ENCODE results near the gene CXCR6.
A peak's percentile ranks its signal among the peaks of the same experiment; 100 is the strongest.

CXCR6 gene

DNA sequence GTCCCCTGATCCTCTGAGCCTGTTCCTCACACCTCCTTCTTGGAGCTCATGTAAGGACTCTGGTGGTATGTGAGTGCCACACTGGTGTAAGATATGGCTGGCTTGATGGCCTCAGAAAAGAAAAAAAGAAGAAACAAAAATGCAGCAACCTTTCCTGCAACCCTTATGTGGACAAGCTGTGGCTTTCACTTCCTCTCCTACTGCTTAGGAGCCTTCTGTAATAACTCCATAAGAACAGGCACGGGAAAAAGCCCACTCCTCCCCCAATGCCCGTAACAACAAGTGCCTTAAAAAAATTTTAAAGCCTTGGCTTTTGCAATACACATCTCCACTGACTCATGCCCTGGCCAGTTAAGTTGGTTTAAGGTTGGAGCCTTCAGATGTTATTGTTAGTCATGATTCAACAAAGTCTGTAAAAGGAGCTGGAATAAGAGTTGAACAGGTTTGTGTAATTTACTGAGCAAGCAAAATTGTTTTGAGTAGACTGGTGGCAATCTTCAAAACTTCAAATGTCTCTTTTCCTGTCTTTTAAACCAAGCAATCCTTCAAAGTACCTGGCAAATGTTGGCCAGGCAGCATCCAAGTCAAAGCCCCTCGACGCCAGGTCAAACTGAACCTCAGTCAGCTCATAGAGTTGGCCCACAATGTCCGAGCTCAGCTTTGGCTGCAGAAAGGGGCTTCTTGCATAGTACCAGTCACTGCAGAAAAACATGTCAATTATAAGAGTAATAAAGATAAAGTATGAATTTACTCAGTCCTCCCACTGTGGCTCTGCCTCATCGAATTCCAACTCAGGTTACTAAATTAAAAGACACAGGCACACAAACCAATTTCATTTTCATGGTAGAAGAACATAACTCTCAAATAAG, 29.5 kb downstream of the CXCR6 start:
- DNase-seq: peak; percentile 27 to 71

DNA sequence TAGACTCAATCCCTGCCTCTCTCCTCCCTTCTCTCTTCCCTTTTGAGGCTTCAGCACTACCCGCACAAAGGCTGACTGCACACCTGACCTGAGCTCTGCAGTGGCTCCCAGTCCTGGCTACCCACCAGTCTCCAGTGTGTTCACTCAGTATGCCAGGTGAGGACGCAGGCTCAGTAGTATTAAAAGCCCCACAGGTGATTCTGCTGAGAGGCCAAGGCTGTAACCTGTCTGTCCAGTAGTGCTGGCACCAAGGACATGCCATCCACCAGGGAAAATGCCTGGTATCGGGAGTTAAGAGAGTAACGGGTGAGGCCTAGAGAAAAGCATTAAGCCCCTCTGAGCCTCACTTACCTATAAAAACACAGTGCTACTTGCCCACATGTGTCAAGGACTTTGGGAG, 31.4 kb downstream of the CXCR6 start:
- DNase-seq: no peak

DNA sequence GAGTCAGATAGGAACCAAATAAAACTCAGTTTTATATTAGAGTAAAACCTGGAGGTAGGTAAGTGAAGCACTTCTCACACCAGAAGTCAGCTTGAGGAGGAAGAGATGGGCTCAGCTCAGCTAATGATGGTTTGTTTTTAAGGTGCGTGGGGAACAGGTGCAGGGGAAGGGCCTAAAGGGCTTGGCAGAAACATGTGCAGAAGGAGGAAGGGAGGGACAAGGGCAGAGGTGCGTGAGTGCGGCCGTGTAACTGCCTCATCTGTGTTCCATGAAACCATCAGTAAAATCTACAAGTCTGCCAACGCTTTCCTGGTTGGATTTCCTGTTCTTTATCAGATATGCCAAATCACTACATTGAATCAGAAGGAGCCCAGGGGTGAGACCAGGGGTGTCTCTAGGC, 32.4 kb downstream of the CXCR6 start:
- DNase-seq: no peak

DNA sequence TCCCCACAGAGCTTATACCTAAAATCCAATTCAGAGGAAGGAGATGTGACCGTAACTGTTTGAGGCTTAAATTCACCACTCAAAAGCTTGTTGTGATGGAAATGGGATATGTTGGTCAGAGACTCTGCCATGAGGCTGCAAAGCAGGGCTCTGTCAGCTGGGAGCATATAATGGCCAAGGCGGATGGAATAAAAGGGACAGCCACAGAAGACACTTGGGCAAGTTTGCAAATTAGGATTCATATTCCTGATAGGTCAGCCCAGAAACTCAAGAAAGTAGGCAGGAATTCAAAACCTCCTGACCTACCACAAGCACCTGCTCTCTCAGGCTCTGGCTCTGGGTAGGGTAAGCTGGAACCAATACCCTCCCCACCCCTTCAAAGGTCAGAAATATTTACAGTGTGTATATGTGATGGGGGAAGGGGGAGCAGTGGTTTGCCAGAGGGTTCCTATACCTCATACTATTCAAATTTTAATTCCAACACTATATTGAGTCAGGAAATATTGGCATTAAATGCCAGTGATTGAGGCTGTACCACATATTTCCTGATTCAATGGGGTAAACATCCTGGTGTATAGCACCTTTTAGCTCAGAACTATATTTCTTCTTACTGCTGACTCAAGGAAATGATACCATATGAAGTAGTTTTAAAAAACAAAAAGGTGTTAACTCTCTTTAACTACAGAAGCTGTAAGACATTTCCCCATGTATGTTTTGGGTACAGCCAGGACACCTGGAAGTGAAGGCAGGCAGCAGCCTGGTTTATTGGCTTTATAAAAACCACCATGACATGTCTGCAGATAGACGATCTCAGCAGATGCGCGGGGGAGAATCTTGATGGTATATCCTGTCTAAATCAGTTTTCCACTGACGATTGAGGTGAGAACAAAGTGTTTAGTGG, 33.2 kb downstream of the CXCR6 start:
- DNase-seq: no peak

DNA sequence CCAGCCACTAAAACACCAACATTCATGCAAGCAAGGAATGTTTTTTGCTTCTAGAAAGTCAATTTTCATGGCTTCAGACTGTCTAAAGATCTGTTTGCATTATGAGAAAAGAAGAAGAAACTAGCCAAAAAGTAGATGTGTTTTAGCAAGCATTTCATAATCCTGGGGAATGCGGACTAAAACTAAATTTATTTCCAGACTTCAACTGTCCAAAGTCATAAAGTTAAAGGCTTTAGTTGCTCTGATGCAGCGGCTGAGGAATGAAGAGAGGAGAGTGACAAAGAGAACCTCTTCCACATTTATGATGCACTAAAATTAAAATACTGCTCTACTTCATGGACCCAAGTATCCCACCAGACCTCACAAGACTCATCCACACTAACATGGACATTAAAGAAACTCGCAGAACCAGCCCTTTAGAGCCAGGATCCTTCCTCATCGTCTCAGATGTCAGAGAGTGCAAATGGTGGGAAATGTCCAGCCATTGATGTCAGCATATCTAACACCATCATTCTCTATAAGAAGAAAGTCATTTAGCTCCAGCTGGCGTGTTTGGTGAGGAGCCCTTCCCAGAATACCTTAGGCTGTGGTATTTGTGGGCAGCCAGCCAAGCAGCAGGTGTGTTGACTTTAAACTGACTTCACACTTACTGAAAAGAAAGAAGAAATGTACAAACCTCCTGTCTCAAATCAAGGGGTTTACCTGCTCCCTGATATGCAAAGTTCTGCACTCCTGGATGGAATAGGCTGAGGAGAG, 34.9 kb downstream of the CXCR6 start:
- DNase-seq: no peak

DNA sequence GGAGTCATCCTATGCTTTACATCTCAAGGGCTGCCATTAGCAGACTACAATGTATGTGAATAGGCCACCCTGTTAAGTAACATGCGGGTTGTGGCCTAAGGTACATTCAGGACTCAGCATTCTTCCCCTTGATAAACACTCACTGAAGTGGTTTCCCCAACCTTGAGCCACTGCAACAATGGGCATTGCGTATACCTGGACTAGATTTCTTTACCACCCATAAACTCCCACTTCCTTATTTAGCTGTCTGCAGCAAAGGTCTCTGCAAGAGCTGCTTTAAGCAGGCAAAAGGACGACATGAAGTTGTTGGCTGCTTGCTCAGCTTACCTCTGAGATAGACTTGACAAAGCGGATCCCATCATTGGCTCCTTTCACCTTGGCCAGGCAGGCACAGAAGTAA, 36.1 kb downstream of the CXCR6 start:
- DNase-seq: no peak

DNA sequence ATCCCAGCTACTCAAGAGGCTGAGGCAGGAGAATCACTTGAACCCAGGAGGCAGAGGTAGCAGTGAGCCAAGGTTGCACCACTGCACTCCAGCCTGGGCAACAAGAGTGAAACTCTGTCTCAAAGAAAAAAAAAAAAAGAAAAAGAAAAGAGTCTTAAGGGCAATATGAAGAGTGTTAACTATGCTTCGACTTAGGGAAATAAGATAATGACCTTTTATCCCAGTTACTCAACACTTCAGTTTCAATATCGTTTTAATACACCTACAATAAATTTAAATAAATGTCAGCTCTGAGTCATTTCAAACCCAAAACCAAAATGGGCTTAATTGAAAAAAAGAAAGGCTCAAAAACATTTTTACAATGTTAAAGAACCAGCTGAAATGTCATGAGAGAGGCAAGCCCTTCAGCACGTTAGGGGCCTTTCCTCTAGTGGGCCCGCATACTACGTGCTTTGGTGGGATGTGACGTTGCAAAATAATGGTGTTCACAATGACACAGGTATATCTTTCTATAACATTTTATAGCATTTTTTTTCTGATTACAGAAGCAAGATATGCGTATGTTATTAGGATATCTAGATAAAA, 37.1 kb downstream of the CXCR6 start:
- DNase-seq: no peak

DNA sequence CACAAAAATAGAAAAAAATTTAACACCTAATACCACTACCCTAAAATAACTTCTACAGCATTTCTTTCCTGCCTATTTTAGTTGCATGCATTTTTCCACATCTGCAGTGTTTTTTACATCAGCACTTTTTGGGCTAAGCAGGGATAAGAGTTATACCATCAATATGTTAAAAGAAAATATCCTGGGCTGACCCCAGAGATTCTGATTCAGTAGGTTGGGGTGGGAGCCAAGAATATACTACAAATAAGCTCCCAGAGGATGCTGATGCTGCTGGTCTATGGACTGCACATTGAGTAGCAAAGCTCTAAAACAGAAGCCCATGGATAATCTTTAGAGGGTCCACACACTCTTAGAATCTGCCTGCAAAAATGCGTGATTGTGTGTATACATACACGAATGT, 37.6 kb downstream of the CXCR6 start:
- DNase-seq: no peak

DNA sequence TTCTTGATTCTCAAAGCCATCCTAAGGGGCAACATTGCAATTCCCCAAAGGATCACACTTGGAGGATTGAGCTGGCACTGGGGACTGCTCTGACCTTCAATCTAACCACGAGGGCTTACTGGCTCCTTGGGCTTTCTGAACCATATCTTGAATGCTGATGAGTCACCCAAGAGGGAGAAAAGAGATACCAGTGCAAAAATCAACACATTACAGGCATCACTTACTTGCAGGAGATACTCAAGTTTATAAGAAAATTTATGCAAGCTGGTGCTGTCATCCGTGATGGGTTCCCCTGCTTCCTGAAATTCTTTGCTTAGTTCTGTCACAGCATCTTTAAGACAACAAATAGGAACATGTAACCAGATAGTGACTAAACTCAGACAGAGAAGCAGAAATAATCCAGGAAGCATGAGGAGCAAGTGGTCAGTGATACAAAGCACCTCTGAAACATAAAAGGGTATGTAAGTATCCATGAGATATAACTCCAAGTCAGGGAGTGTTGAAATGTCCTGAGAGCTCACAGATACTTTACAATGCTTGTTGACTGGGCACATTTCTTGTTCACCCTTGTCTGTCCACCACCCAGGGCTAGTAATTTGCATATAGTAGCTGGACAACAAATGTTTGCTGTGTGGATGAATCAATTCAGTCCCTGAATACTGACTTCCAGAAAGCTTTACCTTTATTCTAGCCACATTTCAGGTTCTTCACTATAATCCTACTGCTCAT, 38.2 kb downstream of the CXCR6 start:
- DNase-seq: no peak

DNA sequence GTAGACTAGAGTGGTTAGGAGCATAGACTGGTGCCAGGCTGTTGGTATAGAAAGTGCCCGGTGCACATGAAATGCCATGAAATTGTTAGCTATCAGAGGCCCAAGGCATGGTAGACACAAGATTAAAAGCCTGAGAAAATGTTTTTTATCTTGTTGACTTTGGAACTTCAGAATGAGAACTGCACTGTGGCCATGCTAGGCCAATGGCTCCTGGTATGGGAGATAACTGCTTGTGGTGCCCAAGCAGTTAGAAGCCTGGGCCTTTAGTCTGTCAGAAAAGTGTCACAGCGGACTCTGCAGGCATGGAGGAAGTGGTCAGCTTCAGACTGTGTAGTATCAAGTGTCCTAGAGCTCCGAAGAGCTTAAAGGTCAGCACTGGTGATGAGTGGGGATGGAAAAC, 40.5 kb downstream of the CXCR6 start:
- DNase-seq: no peak

DNA sequence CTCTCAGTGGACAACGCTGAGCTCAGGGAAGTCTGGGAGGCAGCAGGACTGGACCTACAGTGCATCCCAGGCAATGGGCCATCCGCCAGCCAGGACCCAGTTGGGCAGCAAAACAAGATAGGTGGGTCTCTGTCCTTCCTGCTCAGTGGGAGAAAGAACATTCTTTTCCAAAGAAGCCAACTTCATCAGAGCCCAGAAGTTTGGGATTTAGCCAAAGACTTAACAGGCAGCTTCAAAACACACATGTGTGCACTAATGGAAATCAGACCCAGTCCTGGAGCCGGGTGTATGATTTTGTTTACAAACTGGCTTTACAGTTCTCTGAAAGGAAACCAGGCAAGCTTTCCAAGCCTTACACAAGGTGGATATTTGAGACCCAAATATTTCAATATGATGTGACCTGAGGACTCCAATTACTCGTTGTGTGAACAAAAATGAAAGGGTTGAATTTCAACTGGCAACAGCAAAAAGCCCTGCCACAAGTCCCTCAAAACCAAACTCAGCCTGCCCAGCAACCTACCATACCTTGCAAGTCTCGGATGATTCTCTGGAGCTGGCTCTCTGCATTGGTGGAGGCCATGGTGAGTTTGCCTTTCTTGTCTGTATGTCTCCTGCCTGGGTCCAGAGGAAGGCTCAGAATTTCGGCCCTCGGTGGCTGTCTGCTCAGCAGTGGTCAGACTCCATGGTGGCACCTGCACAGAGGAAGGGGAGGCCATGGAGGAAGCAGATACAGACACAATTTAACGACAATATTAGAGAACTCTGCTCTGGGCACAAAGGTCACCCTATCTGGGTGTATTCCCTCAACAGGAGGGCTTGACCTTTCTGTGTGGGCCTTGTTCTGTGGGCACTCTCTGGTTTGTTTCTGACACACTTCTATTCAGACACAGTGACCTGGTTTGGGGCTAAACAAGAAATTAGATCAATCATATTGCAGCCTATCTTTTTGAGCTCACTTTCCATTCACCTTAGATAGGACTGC, 41.4 kb downstream of the CXCR6 start:
- no peak for DNase-seq

DNA sequence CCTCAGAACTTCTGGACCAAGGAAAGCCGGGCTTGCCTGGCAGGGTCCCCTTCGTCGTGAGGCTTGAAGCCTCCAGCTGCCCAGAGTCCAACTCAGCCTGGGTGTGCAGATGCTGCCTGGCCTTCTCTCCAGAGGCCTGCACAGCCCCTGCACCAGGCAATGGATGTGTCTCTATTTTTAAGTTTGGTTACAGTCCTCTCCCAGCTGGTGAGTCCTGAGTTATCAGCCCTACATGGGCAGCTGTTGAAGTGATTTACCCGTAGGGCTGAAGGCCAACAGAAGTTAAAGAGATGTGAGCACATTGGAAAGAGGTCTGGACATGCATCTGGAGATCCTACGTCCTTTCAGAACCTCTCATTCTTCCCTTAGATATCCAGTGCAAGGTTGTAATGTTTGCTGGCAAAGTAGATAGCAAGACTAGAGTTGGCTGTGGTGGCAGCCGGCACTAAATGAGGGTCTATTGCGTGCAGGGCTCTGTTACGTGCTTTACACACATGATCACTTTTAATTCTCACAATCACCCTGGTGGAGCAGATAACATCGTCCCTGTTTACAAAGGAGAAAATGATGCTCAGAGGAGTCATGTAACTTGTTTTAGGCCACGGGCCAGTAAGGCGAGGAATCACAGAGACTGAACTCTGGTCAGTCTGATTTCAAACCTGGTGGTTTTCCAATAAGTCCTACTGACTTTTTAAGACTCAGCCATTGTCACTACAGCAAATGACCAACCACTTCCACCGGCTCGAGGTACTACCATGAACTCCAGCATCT, 42.5 kb downstream of the CXCR6 start:
- DNase-seq: no peak

DNA sequence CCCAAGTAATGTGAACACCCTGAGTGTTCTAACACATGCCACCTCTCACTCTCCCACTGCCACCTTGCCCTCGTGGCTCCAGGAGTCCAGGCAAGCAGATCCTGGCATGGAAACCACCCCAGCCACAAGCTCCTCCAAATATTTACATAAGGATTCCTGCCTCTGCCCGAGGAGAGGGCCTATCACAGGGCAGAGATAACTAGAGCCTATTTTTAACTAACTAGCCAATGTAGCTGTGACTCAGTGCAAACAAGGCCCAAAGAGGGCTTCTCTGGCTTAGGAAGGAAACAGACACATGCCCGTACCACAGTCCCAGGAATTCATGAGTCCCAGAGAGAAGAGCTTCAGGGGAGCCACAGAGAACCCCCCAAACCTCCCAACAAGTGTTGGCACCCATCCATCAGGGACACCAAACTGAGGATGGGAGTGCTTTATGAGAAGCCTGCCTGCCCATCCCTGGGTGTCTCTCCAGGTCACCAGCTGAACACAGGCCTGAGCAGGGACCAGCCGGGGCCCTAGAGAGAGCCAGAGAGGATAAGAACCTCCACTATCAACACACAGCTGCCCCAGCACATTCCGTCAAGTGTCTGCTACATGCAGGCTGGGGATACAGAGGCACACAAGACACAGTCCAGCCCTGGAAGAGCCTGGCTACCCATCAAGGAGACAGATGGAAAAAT, 43.2 kb downstream of the CXCR6 start:
- DNase-seq: no peak

DNA sequence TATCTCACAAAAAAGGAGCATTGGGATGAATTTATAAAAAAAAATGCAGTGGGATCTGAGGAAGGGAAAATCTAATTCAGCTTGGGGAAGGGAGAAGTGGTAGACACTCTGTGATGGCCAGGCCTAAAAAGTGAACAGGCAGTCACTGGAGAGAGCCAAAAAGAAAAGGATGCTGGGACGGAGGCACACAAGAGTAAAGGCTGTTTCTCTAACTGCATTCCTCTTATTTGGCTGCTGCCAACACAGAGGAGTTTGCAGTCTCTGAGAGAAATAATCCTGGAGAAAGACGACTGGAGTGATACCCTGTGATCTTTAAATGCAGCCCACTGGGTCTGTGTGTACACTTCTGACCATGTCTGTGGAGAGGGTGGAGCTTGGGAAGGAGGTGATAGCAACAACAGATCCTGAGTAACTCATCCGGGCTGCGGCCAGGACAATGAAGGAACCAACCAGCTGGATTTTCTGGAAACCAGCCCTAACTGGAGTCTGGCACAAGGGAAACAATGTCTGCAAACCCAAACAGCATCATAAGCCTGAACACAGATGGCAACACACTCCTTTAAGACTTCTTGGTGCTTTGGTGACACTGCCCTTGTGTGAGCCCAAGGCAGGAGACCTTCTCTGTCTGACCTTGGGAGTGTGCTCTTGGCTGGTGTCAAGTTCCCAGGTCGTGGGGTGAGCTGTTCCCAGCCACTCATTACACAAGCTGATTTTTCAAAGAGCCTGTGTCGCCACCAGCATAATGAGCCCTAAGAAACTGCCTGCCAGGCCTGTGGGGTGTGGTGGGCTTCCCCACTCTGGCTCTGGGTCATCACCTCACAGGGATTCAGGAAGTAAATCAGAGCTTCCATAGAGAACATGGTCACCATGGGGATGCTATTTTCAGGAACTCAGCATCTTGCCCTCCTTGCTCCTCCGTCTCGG, 44.4 kb downstream of the CXCR6 start:
- DNase-seq: no peak

DNA sequence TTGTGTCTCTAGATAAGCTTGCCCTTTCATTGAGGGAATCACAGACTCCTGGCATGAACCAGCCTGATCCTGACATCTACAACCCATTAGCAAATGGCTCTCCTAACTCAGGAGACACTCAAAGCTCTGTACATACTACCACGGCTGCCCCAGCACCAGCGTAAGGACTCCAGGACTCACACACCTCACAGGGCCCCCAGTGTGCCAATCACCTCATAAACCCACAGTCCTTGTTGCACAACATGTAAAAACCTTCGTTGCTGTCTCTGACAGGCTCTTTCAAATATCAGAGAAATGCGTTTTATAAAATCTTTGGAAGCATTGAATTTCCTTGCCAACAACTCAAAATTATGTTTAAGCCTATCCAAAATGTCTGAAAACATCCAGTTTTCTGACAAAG, 45.1 kb downstream of the CXCR6 start:
- DNase-seq: no peak

DNA sequence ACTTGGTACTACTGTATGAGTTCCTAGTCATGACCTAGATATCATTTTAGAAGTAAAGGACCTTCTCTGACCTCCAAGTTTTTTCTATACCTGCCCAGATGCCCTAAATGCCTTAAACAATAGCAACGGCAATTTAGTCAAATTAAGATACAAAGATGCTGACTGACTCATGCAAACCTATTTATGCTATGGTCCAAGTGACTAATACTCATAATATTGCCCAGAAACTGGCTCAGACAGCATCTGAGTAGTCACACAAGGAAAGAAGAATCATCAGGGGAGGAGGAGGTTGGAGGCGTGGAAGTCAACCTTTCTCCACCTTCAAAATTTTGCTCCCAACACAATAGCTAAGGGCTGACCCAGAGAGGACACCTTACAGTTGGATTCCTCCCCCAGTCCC, 45.5 kb downstream of the CXCR6 start:
- DNase-seq: no peak

DNA sequence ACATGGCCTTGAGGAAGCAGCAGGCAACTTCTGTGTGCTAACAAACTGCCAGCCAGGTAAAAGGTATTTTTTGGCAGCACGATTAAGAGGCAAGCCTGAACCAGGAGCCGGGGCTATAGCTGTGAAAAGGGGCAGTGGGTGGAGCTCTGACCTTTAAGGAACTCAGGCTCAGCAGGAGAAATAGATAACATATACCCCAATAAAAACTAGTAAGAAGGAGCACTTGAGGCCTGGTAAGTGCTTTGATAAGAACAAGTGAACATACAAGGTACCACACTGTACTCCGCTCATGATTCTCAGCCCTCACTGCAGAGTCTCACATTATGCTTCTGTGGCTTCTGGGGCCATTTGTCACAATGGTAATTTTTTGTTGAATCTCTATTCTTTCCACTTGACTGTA, 46.9 kb downstream of the CXCR6 start:
- no peak for DNase-seq

DNA sequence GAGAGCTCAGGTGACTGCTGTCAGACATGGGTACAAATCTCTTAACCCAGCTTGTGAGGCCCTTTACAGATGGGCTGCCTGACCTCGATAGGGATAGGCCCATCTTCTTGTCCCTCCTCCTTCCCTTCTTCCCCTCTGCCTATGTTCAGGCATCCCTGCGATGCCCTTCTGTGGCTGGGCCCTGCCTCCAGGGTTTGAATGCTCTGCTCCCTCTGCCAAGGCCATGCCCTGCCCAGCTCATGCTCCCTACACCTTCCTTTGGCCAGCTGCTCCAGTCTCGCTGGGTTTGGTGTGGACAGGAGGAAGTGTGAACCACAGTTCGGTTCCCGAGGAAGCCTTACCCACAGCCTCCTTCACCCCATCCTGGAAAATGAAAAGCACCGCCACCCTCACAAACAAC, 48.1 kb downstream of the CXCR6 start:
- DNase-seq: no peak

Measured in bone marrow (tissue), 2 donors.